ENCODE results near the gene PEAR1.

PEAR1 gene

DNA sequence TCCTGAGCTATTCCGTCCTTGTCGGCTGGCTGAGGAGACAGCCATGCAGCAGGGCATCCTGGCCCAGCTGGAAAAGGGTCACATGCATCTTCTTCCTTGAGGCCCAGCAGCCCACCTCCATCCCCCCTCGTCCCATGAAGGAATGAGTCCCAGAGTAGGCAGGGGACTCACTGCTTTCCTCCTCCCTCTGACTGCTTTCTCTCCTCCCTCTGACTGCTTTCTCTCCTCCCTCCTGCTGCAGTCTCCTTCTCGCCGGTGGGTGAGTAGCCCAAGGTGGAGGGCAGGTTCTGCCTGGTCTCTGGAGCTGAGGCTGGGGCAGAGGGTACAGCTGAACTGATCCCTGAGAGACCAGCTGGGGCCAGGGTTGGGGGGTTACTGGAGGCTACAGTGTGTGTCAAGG is 19.4 kb upstream of the PEAR1 start:
- TF ChIP-seq, protein P1, sequence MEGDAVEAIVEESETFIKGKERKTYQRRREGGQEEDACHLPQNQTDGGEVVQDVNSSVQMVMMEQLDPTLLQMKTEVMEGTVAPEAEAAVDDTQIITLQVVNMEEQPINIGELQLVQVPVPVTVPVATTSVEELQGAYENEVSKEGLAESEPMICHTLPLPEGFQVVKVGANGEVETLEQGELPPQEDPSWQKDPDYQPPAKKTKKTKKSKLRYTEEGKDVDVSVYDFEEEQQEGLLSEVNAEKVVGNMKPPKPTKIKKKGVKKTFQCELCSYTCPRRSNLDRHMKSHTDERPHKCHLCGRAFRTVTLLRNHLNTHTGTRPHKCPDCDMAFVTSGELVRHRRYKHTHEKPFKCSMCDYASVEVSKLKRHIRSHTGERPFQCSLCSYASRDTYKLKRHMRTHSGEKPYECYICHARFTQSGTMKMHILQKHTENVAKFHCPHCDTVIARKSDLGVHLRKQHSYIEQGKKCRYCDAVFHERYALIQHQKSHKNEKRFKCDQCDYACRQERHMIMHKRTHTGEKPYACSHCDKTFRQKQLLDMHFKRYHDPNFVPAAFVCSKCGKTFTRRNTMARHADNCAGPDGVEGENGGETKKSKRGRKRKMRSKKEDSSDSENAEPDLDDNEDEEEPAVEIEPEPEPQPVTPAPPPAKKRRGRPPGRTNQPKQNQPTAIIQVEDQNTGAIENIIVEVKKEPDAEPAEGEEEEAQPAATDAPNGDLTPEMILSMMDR (IDR thresholded peaks at IDR 0.05; ENCODE audit: low read depth, low read length): no peak
- DNase-seq (ENCODE audit: low read depth, low spot score): no peak
- no peak overlapping the region for H3K4me3 ChIP-seq (ENCODE audit: low read depth, low read length)
- in situ Hi-C loops (cut with HindIII; ENCODE audit: low sequenced_read_pairs): no loop called here

DNA sequence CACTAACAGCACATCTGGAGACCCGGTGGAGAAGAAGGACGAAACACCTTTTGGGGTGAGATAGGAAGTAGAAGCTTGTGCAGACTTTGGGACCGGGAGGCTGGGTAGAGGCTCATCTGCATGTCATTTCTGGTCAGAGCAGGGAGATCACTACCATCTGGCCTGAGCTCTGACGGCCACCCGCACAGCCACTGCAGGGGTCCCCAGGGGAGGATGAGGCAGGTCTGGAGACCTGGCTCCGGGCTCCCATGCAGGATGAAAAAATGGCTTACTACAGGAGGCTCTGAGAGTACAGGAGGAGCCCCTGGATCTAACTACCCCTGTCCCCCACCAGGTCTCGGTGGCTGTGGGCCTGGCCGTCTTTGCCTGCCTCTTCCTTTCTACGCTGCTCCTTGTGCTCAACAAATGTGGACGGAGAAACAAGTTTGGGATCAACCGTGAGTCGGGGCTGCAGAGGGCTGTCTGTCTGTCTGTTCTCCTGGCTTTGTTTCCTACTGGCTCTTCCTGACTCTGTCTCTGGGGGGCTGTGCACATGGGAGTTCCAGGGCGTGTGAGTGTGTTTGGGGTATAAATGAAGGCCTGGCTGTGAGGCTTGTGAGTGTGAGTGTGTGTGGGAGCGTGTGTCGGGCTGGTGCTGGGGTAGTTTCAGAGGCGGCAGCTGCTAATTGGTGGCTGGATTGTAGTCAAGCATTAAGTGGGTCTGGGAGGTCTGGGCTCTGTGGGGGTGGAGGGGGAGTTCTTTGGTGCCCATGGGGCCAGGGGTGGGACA is 18.8 kb upstream of the PEAR1 start:
- DNase-seq (ENCODE audit: low read depth, low spot score): no peak
- TF ChIP-seq, protein P1 (IDR thresholded peaks at IDR 0.05; ENCODE audit: low read depth, low read length): no peak
- in situ Hi-C loops (cut with HindIII; ENCODE audit: low sequenced_read_pairs): no loop called here
- H3K4me3 ChIP-seq (ENCODE audit: low read depth, low read length): no peak overlapping the region

DNA sequence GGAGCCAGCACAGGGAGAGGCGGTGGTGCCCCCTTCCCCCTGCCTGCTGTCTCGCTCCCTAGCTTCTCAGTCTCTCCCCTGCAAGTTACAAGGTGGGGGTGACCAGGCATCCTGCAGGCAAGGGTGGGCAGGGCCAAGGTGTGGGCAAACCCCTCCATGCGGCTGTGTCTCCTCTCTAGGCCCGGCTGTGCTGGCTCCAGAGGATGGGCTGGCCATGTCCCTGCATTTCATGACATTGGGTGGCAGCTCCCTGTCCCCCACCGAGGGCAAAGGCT is 18.2 kb upstream of the PEAR1 start:
- DNase-seq (ENCODE audit: low read depth, low spot score): no peak
- in situ Hi-C loops (cut with HindIII; ENCODE audit: low sequenced_read_pairs): no loop called here
- TF ChIP-seq, protein P1 (IDR thresholded peaks at IDR 0.05; ENCODE audit: low read depth, low read length): no peak
- H3K4me3 ChIP-seq (ENCODE audit: low read depth, low read length): no peak overlapping the region

- TF ChIP-seq, protein P1 (IDR thresholded peaks at IDR 0.05; ENCODE audit: low read depth, low read length): peak; percentile 40
- DNase-seq (ENCODE audit: low read depth, low spot score): no peak
- in situ Hi-C loops (cut with HindIII; ENCODE audit: low sequenced_read_pairs): no loop called here
- no peak overlapping the region for H3K4me3 ChIP-seq (ENCODE audit: low read depth, low read length)
Observed at GRCh38 chr1:156876281-156876680, 17.2 kb upstream of the PEAR1 start.

DNA sequence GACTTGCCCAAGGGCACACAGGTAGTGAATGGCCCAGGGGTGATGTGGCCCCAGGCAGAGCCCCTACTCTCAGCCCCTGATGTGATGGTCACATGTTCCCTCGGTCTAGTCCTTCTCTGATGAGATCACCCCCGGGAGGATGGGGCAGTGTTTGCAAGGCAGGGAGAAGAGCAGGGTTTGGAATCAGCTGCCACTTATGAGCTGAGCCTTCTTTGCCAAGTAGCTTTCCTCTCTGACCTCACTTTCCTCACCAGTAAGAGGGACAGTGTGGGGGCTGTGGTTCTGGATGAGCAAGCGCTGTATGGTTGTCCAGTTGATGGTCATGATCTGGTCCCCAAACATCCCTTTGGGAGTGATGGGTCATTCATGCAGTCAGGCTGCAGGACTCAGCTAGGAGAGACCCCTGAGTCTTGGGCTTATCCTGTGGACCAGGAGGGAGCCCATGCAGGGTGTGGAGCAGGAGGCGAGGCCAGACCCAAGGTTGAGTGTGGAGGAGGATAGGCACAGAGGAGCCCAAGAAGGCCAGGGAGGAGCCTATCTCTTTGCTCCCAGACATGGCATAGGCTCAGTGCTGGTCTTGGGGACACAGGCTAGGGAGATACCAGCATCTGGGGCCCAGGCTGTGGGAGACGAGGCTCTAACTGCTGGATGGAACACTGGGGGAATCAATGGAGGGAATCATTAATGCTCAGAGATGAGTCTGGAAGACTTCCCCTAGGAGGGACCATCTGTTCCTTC is 15.9 kb upstream of the PEAR1 start:
- TF ChIP-seq, protein P1 (IDR thresholded peaks at IDR 0.05; ENCODE audit: low read depth, low read length): no peak
- in situ Hi-C loops (cut with HindIII; ENCODE audit: low sequenced_read_pairs): no loop called here
- no peak overlapping the region for H3K4me3 ChIP-seq (ENCODE audit: low read depth, low read length)
- DNase-seq (ENCODE audit: low read depth, low spot score): no peak

DNA sequence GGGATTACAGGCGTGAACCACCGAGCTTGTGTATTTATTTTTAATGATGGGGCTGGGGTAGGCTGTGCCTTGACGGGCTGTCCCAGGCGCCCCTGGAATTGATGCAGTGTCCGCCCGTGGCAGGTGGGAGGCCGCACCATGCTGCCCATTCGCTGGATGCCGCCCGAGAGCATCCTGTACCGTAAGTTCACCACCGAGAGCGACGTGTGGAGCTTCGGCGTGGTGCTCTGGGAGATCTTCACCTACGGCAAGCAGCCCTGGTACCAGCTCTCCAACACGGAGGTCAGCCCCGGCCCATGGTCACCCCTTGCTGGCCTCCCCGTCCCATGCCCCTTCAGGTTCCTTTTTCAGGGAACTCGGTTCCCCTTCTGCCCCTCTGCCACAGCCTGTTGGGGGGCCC is 13.6 kb upstream of the PEAR1 start:
- TF ChIP-seq, protein P1 (IDR thresholded peaks at IDR 0.05; ENCODE audit: low read depth, low read length): no peak
- DNase-seq (ENCODE audit: low read depth, low spot score): no peak
- no peak overlapping the region for H3K4me3 ChIP-seq (ENCODE audit: low read depth, low read length)
- in situ Hi-C loops (cut with HindIII; ENCODE audit: low sequenced_read_pairs): no loop called here
